WTC11 (cell line): ENCODE measurements around the gene DTHD1. TPM values are rescaled to one million over a fixed set of nuclear protein-coding genes. Genes with fewer than 3 reads are reported as not detected.

Source experiments
- ATAC-seq: fragments of 200-7000 bp; cut with Tn5 transposase; 2 replicates; pipeline ENCODE4 v1.10.0; 2021; ENCODE audit warnings: mild to moderate bottlenecking, moderate library complexity
- CTCF ChIA-PET: fragments of 300-600 bp; sonication (Branson Sonifier 250); formaldehyde crosslinking; loops from one replicate; lab custom pipeline; 2021; ENCODE audit warnings: antibody characterized with exemption; lab: Charles Lee
- POLR2A ChIA-PET: fragments of 350-600 bp; sonication (Branson Sonifier 250); formaldehyde crosslinking; loops from one replicate; lab custom pipeline; 2021; ENCODE audit warnings: antibody characterized with exemption; lab: Charles Lee
- DNase-seq: peaks from one replicate; pipeline ENCODE4 v3.0.0; 2021; ENCODE audit warnings: low spot score
- H3K27ac Mint-ChIP-seq: 2 replicates; pipeline ENCODE4 v1.8.0; 2021; ENCODE audit warnings: mixed read lengths
- H3K27me3 Mint-ChIP-seq: 2 replicates; pipeline ENCODE4 v1.8.0; 2021; ENCODE audit warnings: low read depth, mild to moderate bottlenecking, moderate library complexity, mixed read lengths
- H3K36me3 Mint-ChIP-seq: 2 replicates; pipeline ENCODE4 v1.8.0; 2021; ENCODE audit warnings: mixed read lengths
- H3K4me1 Mint-ChIP-seq: 2 replicates; pipeline ENCODE4 v1.8.0; 2022; ENCODE audit warnings: mixed read lengths
- H3K4me3 Mint-ChIP-seq: 2 replicates; pipeline ENCODE4 v1.8.0; 2021; ENCODE audit warnings: mild to moderate bottlenecking, moderate library complexity, mixed read lengths
- H3K9me3 Mint-ChIP-seq: 2 replicates; pipeline ENCODE4 v1.8.0; 2021; ENCODE audit warnings: mixed read lengths
- ATF1 ChIP-seq: sonication (generic); formaldehyde crosslinking; IDR thresholded peaks from 2 replicates; pipeline ENCODE4 v1.8.1; 2023; ENCODE audit warnings: mild to moderate bottlenecking, moderate library complexity, missing genetic modification reagents
- ESRRA ChIP-seq: sonication (generic); formaldehyde crosslinking; IDR thresholded peaks from 2 replicates; pipeline ENCODE4 v1.8.1; 2022; ENCODE audit warnings: mild to moderate bottlenecking, missing genetic modification reagents, borderline replicate concordance
- HMGA2 ChIP-seq: fragments of 250-450 bp; sonication (Bioruptor Pico); IDR thresholded peaks from 2 replicates; pipeline ENCODE4 v1.4.0; 2021; ENCODE audit warnings: mild to moderate bottlenecking, moderate library complexity
- MXD4 ChIP-seq: fragments of 250-450 bp; sonication (Bioruptor Pico); IDR thresholded peaks from 2 replicates; pipeline ENCODE4 v1.8.0; 2021; ENCODE audit warnings: mild to moderate bottlenecking, moderate library complexity, borderline replicate concordance
- NFYB ChIP-seq: sonication (generic); formaldehyde crosslinking; conservative IDR thresholded peaks from 2 replicates; pipeline ENCODE4 v1.8.0; 2022; ENCODE audit warnings: low read depth, missing genetic modification reagents
- NR2C2 ChIP-seq: sonication (generic); formaldehyde crosslinking; IDR thresholded peaks from 2 replicates; pipeline ENCODE4 v1.8.0; 2022; ENCODE audit warnings: mild to moderate bottlenecking, missing genetic modification reagents
- PRRX2 ChIP-seq: fragments of 250-450 bp; sonication (Bioruptor Pico); IDR thresholded peaks from 2 replicates; pipeline ENCODE4 v1.8.0; 2021; ENCODE audit warnings: mild to moderate bottlenecking
- ZNF219 ChIP-seq: sonication (generic); formaldehyde crosslinking; IDR thresholded peaks from 2 replicates; pipeline ENCODE4 v1.8.0; 2023; ENCODE audit warnings: missing genetic modification reagents, mild to moderate bottlenecking, borderline replicate concordance
- ZNF396 ChIP-seq: fragments of 250-450 bp; sonication (Bioruptor Pico); IDR thresholded peaks from 2 replicates; pipeline ENCODE4 v1.8.0; 2021; ENCODE audit warnings: mild to moderate bottlenecking, moderate library complexity, borderline replicate concordance
- total RNA-seq: library from RNA; stranded (reverse); gene quantifications from 3 replicates; pipeline ENCODE4 v1.2.3, GENCODE V29; 2021
- TF ChIP-seq, protein P1 (sequence below): sonication (generic); formaldehyde crosslinking; IDR thresholded peaks from 2 replicates; pipeline ENCODE4 v1.8.1; 2023; ENCODE audit warnings: mild to moderate bottlenecking, moderate library complexity, missing genetic modification reagents
- TF ChIP-seq, protein P2 (sequence below): sonication (generic); formaldehyde crosslinking; IDR thresholded peaks from 2 replicates; pipeline ENCODE4 v1.8.0; 2023; ENCODE audit warnings: missing genetic modification reagents, mild to moderate bottlenecking, borderline replicate concordance
- TF ChIP-seq, protein P3 (sequence below): sonication (generic); formaldehyde crosslinking; IDR thresholded peaks from 2 replicates; pipeline ENCODE4 v1.8.0; 2023; ENCODE audit warnings: mild to moderate bottlenecking, missing genetic modification reagents
- TF ChIP-seq, protein P4 (sequence below): sonication (generic); formaldehyde crosslinking; conservative IDR thresholded peaks from 2 replicates; pipeline ENCODE4 v1.8.1; 2022; ENCODE audit warnings: mild to moderate bottlenecking, missing genetic modification reagents
- TF ChIP-seq, protein P5 (sequence below): sonication (generic); formaldehyde crosslinking; IDR thresholded peaks from 2 replicates; pipeline ENCODE4 v1.8.1; 2022; ENCODE audit warnings: mild to moderate bottlenecking, moderate library complexity, missing genetic modification reagents
- TF ChIP-seq, protein P6 (sequence below): sonication (generic); formaldehyde crosslinking; IDR thresholded peaks from 2 replicates; pipeline ENCODE4 v1.8.1; 2022; ENCODE audit warnings: low read depth, mild to moderate bottlenecking, moderate library complexity, missing genetic modification reagents, borderline replicate concordance

Gene DTHD1
- total RNA-seq, 1 experiment from 2014 or later, result not detected

DNA sequence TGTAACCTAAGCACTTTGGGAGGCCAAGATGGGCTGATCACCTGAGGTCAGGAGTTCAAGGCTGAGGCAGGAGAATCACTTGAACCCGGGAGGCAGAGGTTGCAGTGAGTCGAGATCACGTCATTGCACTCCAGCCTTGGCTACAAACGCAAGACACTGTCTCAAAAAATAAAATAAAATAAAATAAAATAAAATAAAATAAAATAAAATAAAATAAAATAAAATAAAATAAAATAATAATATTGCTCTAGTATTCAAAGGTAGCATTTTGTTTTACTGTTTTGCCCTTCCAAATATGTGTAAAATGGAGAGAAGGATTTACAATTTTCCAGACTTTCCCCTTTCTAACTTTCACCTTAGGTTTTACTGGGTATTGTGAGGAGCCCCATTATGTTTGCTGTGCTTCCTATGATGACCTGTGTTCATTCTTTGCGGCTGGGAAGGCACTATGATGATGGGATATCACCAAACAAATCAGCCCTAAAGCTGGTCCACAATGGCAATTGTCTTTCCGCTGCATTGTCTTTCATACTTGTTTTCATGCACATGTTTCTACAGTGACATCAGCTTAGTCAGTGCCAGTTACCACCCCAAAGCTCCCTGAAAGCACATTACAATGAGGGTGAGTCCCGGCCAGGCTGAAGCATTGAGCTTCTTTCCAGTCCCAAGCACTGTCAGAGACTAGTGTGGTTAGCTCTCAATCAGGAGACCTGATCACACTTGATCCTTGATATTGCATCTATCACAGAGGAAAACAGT lies 50.8 kb downstream of the DTHD1 start:
- Mint-ChIP-seq H3K4me3 (no peak overlapping the region), H3K27ac (no peak overlapping the region), H3K4me1 (peaks cover 4% of the 10 kb centered on the region; the same call in 1 of the 2 replicates), H3K27me3 (no peaks in the 10 kb centered on the region), H3K9me3 (no peaks in the 10 kb centered on the region), H3K36me3 (no peaks in the 10 kb centered on the region)
- ATAC-seq, result peak; percentile 71
- ChIA-PET POLR2A (no interaction called here), CTCF (interaction anchor here (1.7 kb wide), 1 partner anchor 88 kb away, joined by 5 read pairs; the partner anchor contains the start of gene ARAP2)
- TF ChIP-seq ATF1 (CRISPR knock-in tag) (no peak), HMGA2 (CRISPR knock-in tag) (peak; percentile 98), ZNF396 (CRISPR knock-in tag) (no peak), PRRX2 (no peak), NR2C2 (CRISPR knock-in tag) (no peak), ESRRA (CRISPR knock-in tag) (no peak), NFYB (CRISPR knock-in tag) (no peak)
- TF ChIP-seq, protein P1, sequence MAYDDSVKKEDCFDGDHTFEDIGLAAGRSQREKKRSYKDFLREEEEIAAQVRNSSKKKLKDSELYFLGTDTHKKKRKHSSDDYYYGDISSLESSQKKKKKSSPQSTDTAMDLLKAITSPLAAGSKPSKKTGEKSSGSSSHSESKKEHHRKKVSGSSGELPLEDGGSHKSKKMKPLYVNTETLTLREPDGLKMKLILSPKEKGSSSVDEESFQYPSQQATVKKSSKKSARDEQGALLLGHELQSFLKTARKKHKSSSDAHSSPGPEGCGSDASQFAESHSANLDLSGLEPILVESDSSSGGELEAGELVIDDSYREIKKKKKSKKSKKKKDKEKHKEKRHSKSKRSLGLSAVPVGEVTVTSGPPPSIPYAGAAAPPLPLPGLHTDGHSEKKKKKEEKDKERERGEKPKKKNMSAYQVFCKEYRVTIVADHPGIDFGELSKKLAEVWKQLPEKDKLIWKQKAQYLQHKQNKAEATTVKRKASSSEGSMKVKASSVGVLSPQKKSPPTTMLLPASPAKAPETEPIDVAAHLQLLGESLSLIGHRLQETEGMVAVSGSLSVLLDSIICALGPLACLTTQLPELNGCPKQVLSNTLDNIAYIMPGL, result no peak
- TF ChIP-seq, protein P2, sequence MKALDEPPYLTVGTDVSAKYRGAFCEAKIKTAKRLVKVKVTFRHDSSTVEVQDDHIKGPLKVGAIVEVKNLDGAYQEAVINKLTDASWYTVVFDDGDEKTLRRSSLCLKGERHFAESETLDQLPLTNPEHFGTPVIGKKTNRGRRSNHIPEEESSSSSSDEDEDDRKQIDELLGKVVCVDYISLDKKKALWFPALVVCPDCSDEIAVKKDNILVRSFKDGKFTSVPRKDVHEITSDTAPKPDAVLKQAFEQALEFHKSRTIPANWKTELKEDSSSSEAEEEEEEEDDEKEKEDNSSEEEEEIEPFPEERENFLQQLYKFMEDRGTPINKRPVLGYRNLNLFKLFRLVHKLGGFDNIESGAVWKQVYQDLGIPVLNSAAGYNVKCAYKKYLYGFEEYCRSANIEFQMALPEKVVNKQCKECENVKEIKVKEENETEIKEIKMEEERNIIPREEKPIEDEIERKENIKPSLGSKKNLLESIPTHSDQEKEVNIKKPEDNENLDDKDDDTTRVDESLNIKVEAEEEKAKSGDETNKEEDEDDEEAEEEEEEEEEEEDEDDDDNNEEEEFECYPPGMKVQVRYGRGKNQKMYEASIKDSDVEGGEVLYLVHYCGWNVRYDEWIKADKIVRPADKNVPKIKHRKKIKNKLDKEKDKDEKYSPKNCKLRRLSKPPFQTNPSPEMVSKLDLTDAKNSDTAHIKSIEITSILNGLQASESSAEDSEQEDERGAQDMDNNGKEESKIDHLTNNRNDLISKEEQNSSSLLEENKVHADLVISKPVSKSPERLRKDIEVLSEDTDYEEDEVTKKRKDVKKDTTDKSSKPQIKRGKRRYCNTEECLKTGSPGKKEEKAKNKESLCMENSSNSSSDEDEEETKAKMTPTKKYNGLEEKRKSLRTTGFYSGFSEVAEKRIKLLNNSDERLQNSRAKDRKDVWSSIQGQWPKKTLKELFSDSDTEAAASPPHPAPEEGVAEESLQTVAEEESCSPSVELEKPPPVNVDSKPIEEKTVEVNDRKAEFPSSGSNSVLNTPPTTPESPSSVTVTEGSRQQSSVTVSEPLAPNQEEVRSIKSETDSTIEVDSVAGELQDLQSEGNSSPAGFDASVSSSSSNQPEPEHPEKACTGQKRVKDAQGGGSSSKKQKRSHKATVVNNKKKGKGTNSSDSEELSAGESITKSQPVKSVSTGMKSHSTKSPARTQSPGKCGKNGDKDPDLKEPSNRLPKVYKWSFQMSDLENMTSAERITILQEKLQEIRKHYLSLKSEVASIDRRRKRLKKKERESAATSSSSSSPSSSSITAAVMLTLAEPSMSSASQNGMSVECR, result no peak
- no peak for DNase-seq

DNA sequence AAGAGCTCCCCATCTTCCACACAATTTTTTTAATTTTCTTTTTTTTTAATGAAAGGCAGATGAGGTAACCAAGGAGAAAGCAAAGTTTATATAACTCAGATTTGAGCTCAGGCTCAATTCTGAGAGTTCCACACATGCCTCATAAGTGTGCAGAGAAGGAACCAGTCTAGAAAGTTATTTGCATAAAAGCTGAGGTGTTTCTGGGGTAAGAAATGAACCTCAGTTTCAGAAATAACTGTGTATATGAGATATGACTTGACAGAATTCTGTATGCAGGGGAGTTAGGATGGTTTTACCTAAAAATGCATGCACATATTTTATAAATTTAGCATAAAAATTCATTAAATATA lies 51.3 kb downstream of the DTHD1 start:
- CTCF ChIA-PET, result interaction anchor here (1.7 kb wide), 1 partner anchor 88 kb away, joined by 5 read pairs; the partner anchor contains the start of gene ARAP2
- no peak overlapping the region for H3K4me3 Mint-ChIP-seq

DNA sequence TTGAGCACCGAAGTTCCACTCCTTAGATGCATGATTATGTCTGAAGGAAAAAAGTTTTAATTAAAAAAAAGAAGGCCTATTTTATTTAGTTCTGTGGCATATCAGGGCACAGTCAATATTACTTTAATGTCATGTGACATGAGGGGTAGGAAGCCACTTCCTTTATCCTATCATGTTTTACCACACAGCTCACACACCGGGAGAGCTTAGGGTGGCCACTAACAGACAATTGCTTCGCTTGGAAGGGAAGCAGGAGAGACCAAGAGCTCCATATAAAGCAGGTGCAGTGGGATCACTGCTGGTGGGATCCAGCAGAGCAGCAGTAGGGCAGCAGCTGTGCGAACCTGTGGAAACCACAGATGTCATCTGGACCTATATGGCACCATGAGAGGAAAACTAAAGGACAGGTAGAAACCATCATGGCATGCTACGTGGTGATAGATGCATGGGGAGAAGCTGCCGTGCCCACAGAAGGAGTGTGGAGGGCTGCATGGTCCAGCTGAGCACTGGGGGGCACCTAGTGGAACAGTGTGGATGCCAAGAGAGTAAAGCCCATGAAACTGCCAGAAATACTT lies 52.0 kb downstream of the DTHD1 start:
- no peak for DNase-seq
- H3K4me1 Mint-ChIP-seq, result peaks cover 4% of the 10 kb centered on the region; the same call in 1 of the 2 replicates
- no peak overlapping the region for H3K4me3 Mint-ChIP-seq
- POLR2A ChIA-PET, result no interaction called here
- no peaks in the 10 kb centered on the region for H3K27me3 Mint-ChIP-seq
- no peak overlapping the region for H3K27ac Mint-ChIP-seq
- CTCF ChIA-PET, result no interaction called here
- no peaks in the 10 kb centered on the region for H3K9me3 Mint-ChIP-seq
- TF ChIP-seq ZNF219, result no peak
- TF ChIP-seq, protein P1, result no peak
- TF ChIP-seq, protein P3, sequence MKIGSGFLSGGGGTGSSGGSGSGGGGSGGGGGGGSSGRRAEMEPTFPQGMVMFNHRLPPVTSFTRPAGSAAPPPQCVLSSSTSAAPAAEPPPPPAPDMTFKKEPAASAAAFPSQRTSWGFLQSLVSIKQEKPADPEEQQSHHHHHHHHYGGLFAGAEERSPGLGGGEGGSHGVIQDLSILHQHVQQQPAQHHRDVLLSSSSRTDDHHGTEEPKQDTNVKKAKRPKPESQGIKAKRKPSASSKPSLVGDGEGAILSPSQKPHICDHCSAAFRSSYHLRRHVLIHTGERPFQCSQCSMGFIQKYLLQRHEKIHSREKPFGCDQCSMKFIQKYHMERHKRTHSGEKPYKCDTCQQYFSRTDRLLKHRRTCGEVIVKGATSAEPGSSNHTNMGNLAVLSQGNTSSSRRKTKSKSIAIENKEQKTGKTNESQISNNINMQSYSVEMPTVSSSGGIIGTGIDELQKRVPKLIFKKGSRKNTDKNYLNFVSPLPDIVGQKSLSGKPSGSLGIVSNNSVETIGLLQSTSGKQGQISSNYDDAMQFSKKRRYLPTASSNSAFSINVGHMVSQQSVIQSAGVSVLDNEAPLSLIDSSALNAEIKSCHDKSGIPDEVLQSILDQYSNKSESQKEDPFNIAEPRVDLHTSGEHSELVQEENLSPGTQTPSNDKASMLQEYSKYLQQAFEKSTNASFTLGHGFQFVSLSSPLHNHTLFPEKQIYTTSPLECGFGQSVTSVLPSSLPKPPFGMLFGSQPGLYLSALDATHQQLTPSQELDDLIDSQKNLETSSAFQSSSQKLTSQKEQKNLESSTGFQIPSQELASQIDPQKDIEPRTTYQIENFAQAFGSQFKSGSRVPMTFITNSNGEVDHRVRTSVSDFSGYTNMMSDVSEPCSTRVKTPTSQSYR, result no peak
- TF ChIP-seq, protein P4, sequence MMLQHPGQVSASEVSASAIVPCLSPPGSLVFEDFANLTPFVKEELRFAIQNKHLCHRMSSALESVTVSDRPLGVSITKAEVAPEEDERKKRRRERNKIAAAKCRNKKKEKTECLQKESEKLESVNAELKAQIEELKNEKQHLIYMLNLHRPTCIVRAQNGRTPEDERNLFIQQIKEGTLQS (CRISPR knock-in tag), result no peak
- TF ChIP-seq, protein P5, sequence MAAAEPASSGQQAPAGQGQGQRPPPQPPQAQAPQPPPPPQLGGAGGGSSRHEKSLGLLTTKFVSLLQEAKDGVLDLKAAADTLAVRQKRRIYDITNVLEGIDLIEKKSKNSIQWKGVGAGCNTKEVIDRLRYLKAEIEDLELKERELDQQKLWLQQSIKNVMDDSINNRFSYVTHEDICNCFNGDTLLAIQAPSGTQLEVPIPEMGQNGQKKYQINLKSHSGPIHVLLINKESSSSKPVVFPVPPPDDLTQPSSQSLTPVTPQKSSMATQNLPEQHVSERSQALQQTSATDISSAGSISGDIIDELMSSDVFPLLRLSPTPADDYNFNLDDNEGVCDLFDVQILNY (CRISPR knock-in tag), result no peak
- TF ChIP-seq, protein P6, sequence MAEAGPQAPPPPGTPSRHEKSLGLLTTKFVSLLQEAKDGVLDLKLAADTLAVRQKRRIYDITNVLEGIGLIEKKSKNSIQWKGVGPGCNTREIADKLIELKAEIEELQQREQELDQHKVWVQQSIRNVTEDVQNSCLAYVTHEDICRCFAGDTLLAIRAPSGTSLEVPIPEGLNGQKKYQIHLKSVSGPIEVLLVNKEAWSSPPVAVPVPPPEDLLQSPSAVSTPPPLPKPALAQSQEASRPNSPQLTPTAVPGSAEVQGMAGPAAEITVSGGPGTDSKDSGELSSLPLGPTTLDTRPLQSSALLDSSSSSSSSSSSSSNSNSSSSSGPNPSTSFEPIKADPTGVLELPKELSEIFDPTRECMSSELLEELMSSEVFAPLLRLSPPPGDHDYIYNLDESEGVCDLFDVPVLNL (CRISPR knock-in tag), result no peak
- no peak for TF ChIP-seq MXD4 (CRISPR knock-in tag)
- no peak for TF ChIP-seq PRRX2
- no peak for ATAC-seq
- H3K36me3 Mint-ChIP-seq, result no peaks in the 10 kb centered on the region

More for the DNA sequence above, 51.3 kb downstream of the DTHD1 start:
- H3K27me3 Mint-ChIP-seq, result no peaks in the 10 kb centered on the region
- H3K9me3 Mint-ChIP-seq, result no peaks in the 10 kb centered on the region
- POLR2A ChIA-PET, result no interaction called here
- ATAC-seq, result no peak
- no peak for DNase-seq
- H3K27ac Mint-ChIP-seq, result no peak overlapping the region
- H3K36me3 Mint-ChIP-seq, result no peaks in the 10 kb centered on the region
- H3K4me1 Mint-ChIP-seq, result peaks cover 4% of the 10 kb centered on the region; the same call in 1 of the 2 replicates
- TF ChIP-seq, protein P4 (CRISPR knock-in tag), result no peak
- TF ChIP-seq, all 79 proteins: peak for 0
